ENCODE data around the gene CACNG3.
"Not testable (repeated sequence)": the region's sequence is repeated elsewhere in the genome, so short reads cannot be mapped to it uniquely, and the experiment has no call there.

Gene CACNG3

GRCh38 chr16:24337013-24337412 is 80.9 kb downstream of the CACNG3 start:
- no peak for DNase-seq

DNA sequence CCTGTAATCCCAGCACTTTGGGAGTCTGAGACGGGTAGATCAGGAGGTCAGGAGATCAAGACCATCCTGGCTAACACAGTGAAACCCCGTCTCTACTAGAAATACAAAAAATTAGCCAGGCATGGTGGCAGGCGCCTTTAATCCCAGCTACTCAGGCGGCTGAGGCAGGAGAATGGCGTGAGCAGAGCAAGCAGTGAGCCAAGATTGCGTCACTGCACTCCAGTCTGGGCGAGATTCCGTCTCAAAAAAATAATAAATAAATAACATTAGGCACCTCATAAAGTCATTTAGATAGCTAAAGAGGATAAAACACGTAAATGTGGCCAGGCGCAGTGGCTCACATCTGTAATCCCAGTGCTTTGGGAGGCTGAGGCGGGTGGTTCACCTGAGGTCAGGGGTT is 87.7 kb downstream of the CACNG3 start:
- not testable (repeated sequence) for DNase-seq

- DNase-seq: no peak
Observed at GRCh38 chr16:24344784-24345183, 88.6 kb downstream of the CACNG3 start.

DNA sequence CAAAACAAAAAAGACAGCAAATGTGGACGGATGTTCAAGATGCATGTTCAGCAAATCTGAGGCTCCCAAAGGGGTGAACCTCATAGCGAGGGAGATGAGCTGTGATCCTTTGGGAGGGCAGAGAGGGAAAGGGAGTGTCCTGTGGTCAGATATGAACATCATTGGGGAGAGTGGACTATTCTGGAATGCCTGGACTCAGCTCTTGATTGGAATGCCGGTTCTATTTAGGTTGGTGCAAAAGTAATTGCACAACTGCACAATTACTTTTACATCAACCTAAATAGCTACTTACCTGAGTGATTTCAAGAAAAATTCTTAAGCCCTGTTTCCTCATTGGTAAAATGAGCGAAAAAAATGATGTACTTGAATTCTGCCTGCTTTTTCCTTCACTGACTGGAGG is 89.6 kb downstream of the CACNG3 start:
- no peak for DNase-seq

- no peak for DNase-seq
Observed at GRCh38 chr16:24346734-24347133, 90.6 kb downstream of the CACNG3 start.

- DNase-seq: no peak
Observed at GRCh38 chr16:24347556-24347955, 91.4 kb downstream of the CACNG3 start.

- DNase-seq: no peak
Observed at GRCh38 chr16:24348545-24349290, 92.6 kb downstream of the CACNG3 start.

- DNase-seq: no peak
Observed at GRCh38 chr16:24349320-24349719, 93.2 kb downstream of the CACNG3 start.

- no peak for DNase-seq
Observed at GRCh38 chr16:24352746-24353145, 96.6 kb downstream of the CACNG3 start.

DNA sequence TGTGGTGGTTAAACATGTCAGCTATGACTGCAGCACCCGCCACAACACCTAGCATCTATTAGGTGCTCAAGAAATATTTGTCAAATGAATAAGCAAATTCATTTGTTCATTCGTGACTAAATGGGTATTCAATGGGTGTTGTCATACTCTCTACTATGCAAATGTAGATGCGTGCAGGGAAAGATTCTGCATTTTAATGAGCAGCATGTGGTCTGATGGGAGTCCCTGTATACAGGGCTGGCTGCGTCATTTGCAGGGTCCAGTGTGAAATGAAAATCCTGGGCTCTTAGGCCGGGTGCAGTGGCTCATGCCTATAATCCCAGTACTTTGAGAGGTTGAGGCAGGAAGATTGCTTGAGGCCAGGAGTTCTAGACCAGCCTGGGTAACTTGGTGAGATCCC is 97.5 kb downstream of the CACNG3 start:
- no peak for DNase-seq

DNA sequence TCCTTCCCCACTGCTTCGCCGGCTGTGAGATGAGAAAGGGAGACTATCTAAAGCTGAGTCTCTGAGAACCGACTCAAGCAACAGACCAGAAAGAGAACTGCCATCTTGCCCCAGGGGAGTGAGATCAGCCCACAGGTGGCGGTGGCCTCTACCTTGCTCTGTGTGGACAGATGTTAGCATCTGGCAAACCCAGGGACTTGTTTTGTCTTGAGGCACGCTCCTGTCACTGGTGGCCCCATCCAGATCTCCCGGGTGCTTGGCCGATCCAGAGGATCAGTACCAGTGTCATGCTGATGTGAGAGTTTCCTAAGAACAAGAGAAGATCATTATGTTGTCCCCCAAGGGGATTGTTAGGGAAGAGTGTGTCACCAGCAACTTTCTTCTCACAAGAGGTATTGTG is 101.4 kb downstream of the CACNG3 start:
- no peak for DNase-seq

DNA sequence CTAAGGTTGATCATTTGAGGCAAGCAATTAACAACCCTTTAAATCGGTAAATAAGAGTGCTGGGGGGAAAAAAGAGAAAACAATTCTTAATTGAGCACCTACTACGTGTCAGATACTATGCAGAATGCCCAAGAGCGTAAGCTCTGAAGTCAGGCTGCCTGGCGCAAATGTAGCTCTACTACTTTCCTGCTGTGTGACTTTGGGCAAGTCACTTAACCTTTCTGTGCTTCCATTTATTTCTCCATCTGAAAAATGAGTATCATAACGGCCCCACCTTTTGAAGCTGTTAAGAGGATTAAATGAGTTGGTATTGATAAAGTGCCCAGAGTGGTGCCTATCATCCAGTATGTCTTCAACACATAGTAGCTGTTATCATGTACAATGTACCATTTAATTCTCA is 102.0 kb downstream of the CACNG3 start:
- no peak for DNase-seq

DNA sequence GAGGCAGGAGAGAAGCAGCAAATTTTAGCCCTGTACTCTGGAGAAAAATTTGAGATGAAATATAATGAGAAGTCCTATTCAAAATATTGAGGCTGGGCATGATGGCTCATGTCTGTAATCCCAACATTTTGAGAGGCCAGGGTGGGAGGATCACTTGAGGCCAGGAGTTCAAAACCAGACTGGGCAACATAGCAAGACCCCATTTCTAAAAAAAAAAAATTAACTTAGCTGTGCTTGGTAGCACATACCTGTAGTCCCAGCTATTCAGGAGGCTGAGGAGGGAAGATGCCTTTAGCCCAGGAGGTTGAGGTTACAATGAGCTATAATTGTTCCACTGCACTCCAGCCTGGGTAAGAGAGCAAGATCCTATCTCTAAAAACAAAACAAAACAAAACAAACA is 103.4 kb downstream of the CACNG3 start:
- no peak for DNase-seq

DNA sequence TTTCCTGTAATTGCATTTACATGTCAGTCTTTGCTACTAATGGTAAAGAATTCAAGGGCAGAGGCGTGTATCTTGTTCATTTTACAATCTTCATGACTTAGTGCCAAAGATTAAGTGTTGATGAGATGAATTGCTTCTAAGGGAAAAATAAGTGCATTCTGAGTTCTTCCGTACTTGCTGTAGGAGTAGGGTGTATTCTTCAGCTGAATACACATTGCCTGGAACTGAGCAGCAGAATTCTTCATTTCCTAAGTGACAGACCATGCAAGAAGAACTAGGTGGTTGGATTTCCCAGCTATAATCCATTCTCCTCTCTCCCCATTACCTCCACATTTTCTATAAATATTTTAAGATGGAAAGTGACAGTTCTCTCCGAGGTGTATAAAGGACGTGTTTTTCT is 104.8 kb downstream of the CACNG3 start:
- DNase-seq: no peak

GRCh38 chr16:24364596-24364995 is 108.5 kb downstream of the CACNG3 start:
- DNase-seq: no peak

DNA sequence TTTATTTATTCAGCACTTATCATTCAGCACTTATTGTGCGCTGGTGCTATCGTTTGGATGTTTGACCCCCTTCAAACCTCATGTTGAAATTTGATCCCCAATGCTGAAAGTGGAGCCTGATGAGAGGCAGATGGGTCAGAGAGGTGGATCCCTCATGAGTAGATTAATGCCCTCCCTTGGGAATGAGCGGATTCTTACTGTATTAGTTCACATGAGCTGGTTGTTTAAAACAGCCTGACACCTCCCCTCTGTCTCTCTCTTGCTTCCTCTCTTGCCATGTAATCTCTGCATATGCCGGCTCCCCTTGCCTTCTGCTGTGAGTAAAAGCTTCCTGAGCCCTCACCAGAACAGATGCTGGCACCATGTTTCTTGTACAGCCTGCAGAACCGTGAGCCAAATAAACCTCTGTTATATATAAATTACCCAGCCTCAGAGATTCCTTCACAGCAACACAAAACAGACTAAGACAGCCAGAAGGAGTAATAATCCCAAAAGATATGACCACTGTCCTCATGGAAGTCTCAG is 111.1 kb downstream of the CACNG3 start:
- DNase-seq: no peak

GRCh38 chr16:24372824-24373223 is 116.7 kb downstream of the CACNG3 start:
- no peak for DNase-seq

DNA sequence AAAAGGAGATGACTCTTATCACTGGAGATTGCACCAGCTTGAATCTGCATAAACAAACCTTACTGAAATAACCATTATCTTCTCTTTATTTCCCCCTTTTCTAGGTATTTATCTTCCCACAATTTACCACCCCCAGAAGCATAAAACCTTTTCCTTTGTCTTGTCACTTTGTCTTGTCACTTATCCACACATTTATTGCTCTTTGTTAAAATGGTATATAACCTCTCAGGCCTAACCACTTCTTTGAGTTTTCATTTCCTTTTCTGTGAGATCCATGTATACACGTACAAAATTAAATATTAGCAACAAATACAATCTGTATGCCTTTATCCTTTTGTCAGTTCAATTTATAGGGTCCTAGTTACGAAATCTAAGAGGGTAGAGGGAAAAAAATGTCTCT is 122.9 kb downstream of the CACNG3 start:
- no peak for DNase-seq

DNA sequence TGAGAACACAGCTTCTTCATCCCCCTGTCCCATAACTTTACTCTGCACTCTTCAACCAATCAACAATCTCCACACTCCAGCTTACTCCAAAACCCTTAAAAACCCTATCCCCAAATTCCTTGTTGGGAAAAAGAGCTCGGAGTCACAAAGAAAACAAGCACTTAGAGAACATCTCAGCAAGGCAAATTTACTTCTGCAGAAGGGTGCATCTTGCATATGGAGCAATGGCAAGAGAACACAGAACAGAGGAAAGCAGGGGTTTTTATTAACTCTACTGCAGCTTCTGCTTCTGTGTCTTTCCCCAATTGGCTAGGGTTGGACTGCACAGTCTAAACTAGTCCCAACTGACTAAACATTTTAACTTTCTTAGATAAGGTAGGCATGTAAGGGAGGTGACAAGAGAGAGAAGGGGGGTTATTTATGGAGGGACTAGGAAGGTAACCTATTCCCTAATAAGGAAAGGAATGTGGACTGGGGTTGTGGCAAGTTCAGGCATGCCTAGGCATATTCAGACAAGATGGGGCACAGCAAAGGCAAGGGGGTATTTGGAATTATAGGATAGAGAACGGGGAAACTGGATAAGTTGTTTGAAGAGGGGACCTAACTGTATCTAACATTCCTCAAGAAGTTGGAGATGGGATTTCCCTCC is 125.5 kb downstream of the CACNG3 start:
- DNase-seq: no peak

- no peak for DNase-seq
Observed at GRCh38 chr16:24382762-24383407, 126.8 kb downstream of the CACNG3 start.

DNA sequence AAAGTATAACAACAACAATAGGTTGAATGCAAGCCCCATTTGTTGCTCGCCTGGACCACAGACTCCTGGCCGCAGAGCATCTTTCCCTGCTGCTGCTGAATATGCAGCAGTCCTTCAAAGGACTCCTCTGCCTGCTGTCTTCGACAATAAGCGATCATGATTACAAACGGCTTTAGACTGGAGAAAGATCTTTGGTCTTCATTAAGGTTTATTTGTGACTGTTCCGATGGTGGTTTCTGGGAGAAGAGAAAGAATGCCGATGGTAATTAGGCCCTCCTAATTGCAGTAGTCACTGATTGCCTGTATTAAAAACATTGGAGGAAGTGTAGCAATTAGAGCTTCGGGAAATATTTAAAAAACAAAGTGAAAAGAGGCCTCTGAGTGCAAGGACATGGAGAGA is 138.2 kb downstream of the CACNG3 start:
- no peak for DNase-seq

- DNase-seq: no peak
Observed at GRCh38 chr16:24396350-24397271, 140.5 kb downstream of the CACNG3 start.

DNA sequence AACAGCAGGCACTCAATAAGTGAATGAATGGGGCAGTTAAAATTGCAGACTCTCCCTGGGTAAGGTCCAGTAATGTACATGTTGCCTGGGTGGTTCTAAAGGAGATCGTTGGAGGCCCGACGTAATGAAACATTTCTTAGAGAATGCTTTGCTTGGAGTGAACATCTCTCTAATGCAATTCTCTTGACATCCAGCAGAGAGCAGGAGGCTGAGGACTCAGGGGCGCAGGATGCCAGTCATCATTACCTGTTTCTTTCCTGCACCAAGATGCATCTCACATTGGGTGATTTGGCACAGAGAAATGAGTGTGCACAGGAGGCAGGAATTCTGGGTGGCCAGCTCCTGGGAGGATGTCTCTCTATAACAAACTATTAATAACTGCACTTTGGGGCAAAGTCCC is 152.9 kb downstream of the CACNG3 start:
- DNase-seq: no peak
